Nephron (organoid): ENCODE data around the gene NXPH4.

ENCODE experiments used
- H3K27ac Mint-ChIP-seq, 3 experiments: 2 replicates each; pipeline ENCODE4 v1.8.0; 2020; ENCODE audit warnings: mixed read lengths in 3 of 3, mild to moderate bottlenecking in 2 of 3, moderate library complexity in 1 of 3
- H3K27me3 Mint-ChIP-seq: 2 replicates; pipeline ENCODE4 v1.8.0; 2021; ENCODE audit warnings: low read depth, mild to moderate bottlenecking, moderate library complexity, mixed read lengths
- H3K36me3 Mint-ChIP-seq: 2 replicates; pipeline ENCODE4 v1.8.0; 2020; ENCODE audit warnings: low read depth, mixed read lengths
- H3K4me1 Mint-ChIP-seq: 2 replicates; pipeline ENCODE4 v1.8.0; 2020; ENCODE audit warnings: mixed read lengths
- H3K4me3 Mint-ChIP-seq, 3 experiments: 2 replicates each; pipeline ENCODE4 v1.8.0; 2020; ENCODE audit warnings: mild to moderate bottlenecking in 3 of 3, mixed read lengths in 3 of 3, moderate library complexity in 2 of 3
- H3K9me3 Mint-ChIP-seq: 2 replicates; pipeline ENCODE4 v1.8.0; 2020; ENCODE audit warnings: mixed read lengths
- TF ChIP-seq, protein P1 (sequence below), 3 experiments: fragments of 200-600 bp; sonication (generic); IDR thresholded peaks; one replicate each; pipeline ENCODE4 v1.5.0; 2021; ENCODE audit warnings: antibody characterized with exemption in 3 of 3; ENCODE audit not compliant: unreplicated experiment in 3 of 3

Gene NXPH4

GRCh38 chr12:57237596-57237931 lies 21.0 kb downstream of the NXPH4 start:
- H3K27me3 Mint-ChIP-seq: peaks cover 82% of the 10 kb centered on the region
- peaks cover 21% of the 10 kb centered on the region for H3K36me3 Mint-ChIP-seq
- H3K4me1 Mint-ChIP-seq: peaks cover 63% of the 10 kb centered on the region
- TF ChIP-seq, protein P1, sequence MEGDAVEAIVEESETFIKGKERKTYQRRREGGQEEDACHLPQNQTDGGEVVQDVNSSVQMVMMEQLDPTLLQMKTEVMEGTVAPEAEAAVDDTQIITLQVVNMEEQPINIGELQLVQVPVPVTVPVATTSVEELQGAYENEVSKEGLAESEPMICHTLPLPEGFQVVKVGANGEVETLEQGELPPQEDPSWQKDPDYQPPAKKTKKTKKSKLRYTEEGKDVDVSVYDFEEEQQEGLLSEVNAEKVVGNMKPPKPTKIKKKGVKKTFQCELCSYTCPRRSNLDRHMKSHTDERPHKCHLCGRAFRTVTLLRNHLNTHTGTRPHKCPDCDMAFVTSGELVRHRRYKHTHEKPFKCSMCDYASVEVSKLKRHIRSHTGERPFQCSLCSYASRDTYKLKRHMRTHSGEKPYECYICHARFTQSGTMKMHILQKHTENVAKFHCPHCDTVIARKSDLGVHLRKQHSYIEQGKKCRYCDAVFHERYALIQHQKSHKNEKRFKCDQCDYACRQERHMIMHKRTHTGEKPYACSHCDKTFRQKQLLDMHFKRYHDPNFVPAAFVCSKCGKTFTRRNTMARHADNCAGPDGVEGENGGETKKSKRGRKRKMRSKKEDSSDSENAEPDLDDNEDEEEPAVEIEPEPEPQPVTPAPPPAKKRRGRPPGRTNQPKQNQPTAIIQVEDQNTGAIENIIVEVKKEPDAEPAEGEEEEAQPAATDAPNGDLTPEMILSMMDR (IDR thresholded peaks at IDR 0.05; ENCODE audit: unreplicated experiment in 3 of 3): no peak
- no peak overlapping the region for H3K27ac Mint-ChIP-seq
- no peaks in the 10 kb centered on the region for H3K9me3 Mint-ChIP-seq
- H3K4me3 Mint-ChIP-seq: peak overlapping the region; percentile 77 to 82 (median 81)

DNA sequence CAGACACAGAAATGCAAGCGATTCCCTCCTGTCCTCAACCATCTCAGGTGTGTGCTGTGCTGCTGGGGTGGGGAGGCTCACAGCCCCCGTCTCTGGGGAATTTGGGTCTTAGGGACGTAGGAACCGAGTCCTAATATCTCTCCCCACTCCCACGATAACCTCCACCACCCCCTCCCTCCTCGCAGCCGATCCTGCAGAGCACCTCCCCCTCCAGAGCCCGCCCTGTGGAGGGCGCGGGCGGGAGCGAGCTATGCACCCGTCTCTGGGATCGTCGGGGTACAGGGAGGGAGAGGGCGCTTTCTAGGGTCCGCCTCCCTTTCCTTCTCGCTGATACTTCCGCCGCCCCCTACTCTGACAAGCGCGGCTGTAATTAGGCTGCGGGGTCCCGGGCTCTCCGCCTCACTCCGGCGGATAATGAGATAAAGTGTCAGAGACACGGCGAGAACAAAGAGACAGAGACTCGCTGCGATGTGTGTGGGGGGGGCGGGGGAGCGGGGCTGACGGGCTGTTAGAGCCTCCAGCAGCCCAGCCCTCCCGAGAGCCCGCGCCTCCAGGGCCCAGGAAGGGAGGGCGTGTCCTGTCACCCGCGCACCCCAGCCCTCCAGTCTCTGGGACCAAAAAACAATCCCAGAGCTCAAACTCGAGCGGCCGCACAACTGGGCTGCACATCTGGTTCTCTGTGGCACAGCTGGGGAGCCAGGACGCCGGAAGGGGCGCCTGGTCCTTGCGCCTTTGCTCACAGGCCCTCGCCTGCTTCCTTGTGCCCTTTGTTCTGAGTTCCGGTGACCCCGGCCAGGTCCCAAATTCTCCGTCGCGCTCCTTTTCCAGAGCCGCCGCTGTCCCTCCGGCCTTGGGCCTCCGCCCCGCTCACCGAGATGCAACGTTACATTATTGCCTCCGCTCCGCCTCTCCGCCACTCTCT lies 21.6 kb downstream of the NXPH4 start:
- peaks cover 88% of the 10 kb centered on the region for H3K27me3 Mint-ChIP-seq
- peak overlapping the region in 1 of 3 experiments; percentile 4 for H3K27ac Mint-ChIP-seq
- TF ChIP-seq, protein P1 (IDR thresholded peaks at IDR 0.05; ENCODE audit: unreplicated experiment in 3 of 3): no peak
- H3K9me3 Mint-ChIP-seq: no peaks in the 10 kb centered on the region
- peaks cover 65% of the 10 kb centered on the region for H3K4me1 Mint-ChIP-seq
- peak overlapping the region; percentile 79 to 82 (median 81) for H3K4me3 Mint-ChIP-seq
- H3K36me3 Mint-ChIP-seq: peaks cover 16% of the 10 kb centered on the region

GRCh38 chr12:57238854-57239554 lies 22.4 kb downstream of the NXPH4 start:
- peaks cover 69% of the 10 kb centered on the region for H3K4me1 Mint-ChIP-seq

GRCh38 chr12:57239587-57240065 lies 23.0 kb downstream of the NXPH4 start:
- H3K36me3 Mint-ChIP-seq: peaks cover 1% of the 10 kb centered on the region
- peaks cover 96% of the 10 kb centered on the region for H3K27me3 Mint-ChIP-seq
- TF ChIP-seq, protein P1 (IDR thresholded peaks at IDR 0.05; ENCODE audit: unreplicated experiment in 3 of 3): no peak
- H3K9me3 Mint-ChIP-seq: no peaks in the 10 kb centered on the region
- peak overlapping the region; percentile 71 to 79 (median 79) for H3K4me3 Mint-ChIP-seq
- peak overlapping the region in 1 of 3 experiments; percentile 7 for H3K27ac Mint-ChIP-seq
- H3K4me1 Mint-ChIP-seq: peaks cover 69% of the 10 kb centered on the region

More at GRCh38 chr12:57238854-57239554, 22.4 kb downstream of the NXPH4 start:
- Mint-ChIP-seq H3K27me3 (peaks cover 96% of the 10 kb centered on the region), H3K36me3 (peaks cover 8% of the 10 kb centered on the region), H3K27ac (peak overlapping the region in 2 of 3 experiments; percentile 4 to 7), H3K4me3 (peak overlapping the region; percentile 79 to 80 (median 79)), H3K9me3 (no peaks in the 10 kb centered on the region)
- TF ChIP-seq, protein P1 (IDR thresholded peaks at IDR 0.05; ENCODE audit: unreplicated experiment in 3 of 3): peak; percentile 100

GRCh38 chr12:57240066-57240921 lies 23.7 kb downstream of the NXPH4 start:
- peak overlapping the region in 1 of 3 experiments; percentile 43 for H3K27ac Mint-ChIP-seq
- no peaks in the 10 kb centered on the region for H3K36me3 Mint-ChIP-seq
- no peaks in the 10 kb centered on the region for H3K9me3 Mint-ChIP-seq
- H3K4me1 Mint-ChIP-seq: peaks cover 71% of the 10 kb centered on the region
- peak overlapping the region; percentile 75 to 79 (median 79) for H3K4me3 Mint-ChIP-seq
- H3K27me3 Mint-ChIP-seq: peaks cover 99% of the 10 kb centered on the region
- TF ChIP-seq, protein P1 (IDR thresholded peaks at IDR 0.05; ENCODE audit: unreplicated experiment in 3 of 3): no peak
